ENCODE measurements around the gene PDIA4. TPM values are rescaled to one million over a fixed set of nuclear protein-coding genes. Genes with fewer than 3 reads are reported as not detected.

The PDIA4 gene
- total RNA-seq, 1 donor from 2014 or later: 266 TPM

DNA sequence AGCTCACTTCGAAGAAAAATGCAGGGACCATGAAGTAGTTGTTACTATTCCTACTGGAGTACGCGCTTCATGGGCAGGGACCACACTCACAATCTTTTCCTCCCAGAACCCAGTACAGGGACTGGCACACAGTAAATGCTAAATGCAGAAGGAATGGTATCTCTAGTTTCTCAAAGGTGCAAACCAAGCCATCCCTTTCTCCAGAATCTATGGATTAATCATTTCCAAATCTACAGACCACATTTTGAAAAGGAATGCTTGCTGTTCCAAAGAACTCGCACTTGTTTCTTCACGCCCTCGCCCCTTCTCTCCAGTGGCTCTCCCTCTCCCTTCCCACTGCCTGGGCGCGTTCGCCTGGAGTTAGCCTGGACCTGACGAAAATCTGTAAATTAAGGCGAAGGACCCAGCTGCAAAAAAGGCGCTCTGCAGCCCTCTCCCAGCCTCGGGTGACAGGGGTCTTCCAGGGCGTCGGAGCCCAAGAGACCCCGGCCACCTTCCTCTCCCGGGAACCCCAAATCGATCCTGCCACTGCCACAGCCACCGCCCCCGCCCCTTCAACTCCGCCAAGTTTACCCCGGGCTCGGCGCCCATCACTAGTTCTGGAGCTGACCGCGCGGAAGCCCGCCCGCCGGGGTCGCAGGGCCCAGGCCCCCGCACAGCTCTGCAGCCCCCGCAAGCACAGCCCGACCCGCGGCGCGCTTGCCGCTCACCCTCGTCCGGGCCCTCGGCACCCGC lies 527 bp downstream of the PDIA4 start:
- Histone ChIP-seq H2AFZ (ENCODE audit: low read depth, low read length) (peak overlapping the region; percentile 75), H3K9ac (ENCODE audit: low read length) (peak overlapping the region; percentile 91), H3K79me2 (ENCODE audit: insufficient read depth, low read length) (peaks cover 53% of the 10 kb centered on the region), H3K4me2 (ENCODE audit: low read length) (peak overlapping the region; percentile 92), H3K4me3 (ENCODE audit: insufficient read depth, low read depth, low read length) (peak overlapping the region; percentile 85), H3K36me3 (ENCODE audit: insufficient read depth, low read length) (peaks cover 3% of the 10 kb centered on the region), H3K27ac (ENCODE audit: low read depth, low read length) (peak overlapping the region; percentile 80), H3K9me3 (ENCODE audit: insufficient read depth, low read depth, low read length) (no peaks in the 10 kb centered on the region), H3K4me1 (ENCODE audit: insufficient read depth, low read length) (peaks cover 16% of the 10 kb centered on the region), H4K20me1 (ENCODE audit: insufficient read depth, low read length) (peaks cover 45% of the 10 kb centered on the region), H3K27me3 (ENCODE audit: insufficient read depth, low read length) (no peaks in the 10 kb centered on the region)
- no peak for TF ChIP-seq EZH2 (IDR thresholded peaks at IDR 0.05; ENCODE audit: insufficient read depth, low read length)
- no peak for TF ChIP-seq CTCF (IDR thresholded peaks at IDR 0.05; ENCODE audit: insufficient read depth, low read depth, low read length)
- peak; percentile 36 for DNase-seq (ENCODE audit: low read depth)
- Mint-ChIP-seq H3K36me3 (ENCODE audit: low read depth, unreplicated experiment) (peaks cover 3% of the 10 kb centered on the region), H3K27me3 (ENCODE audit: low read depth, unreplicated experiment) (peaks cover 3% of the 10 kb centered on the region), H3K27ac (ENCODE audit: unreplicated experiment) (peak overlapping the region; percentile 85), H3K9me3 (ENCODE audit: unreplicated experiment) (no peaks in the 10 kb centered on the region), H3K4me3 (ENCODE audit: unreplicated experiment) (peak overlapping the region; percentile 97), H3K4me1 (ENCODE audit: low read depth, unreplicated experiment) (peaks cover 33% of the 10 kb centered on the region)
- no peak for FAIRE-seq

GRCh38 chr7:149027055-149027454 lies 1.2 kb downstream of the PDIA4 start:
- H3K79me2 ChIP-seq (ENCODE audit: insufficient read depth, low read length): peaks cover 61% of the 10 kb centered on the region
- TF ChIP-seq EZH2 (IDR thresholded peaks at IDR 0.05; ENCODE audit: insufficient read depth, low read length): no peak
- no peak for TF ChIP-seq CTCF (IDR thresholded peaks at IDR 0.05; ENCODE audit: insufficient read depth, low read depth, low read length)
- H3K36me3 ChIP-seq (ENCODE audit: insufficient read depth, low read length): peaks cover 3% of the 10 kb centered on the region
- H3K4me2 ChIP-seq (ENCODE audit: low read length): peak overlapping the region; percentile 92
- peak overlapping the region; percentile 80 for H3K27ac ChIP-seq (ENCODE audit: low read depth, low read length)
- peak overlapping the region; percentile 91 for H3K9ac ChIP-seq (ENCODE audit: low read length)
- no peaks in the 10 kb centered on the region for H3K27me3 ChIP-seq (ENCODE audit: insufficient read depth, low read length)
- H3K4me1 ChIP-seq (ENCODE audit: insufficient read depth, low read length): peaks cover 16% of the 10 kb centered on the region
- H3K9me3 ChIP-seq (ENCODE audit: insufficient read depth, low read depth, low read length): no peaks in the 10 kb centered on the region
- H3K36me3 Mint-ChIP-seq (ENCODE audit: low read depth, unreplicated experiment): peaks cover 5% of the 10 kb centered on the region
- no peaks in the 10 kb centered on the region for H3K9me3 Mint-ChIP-seq (ENCODE audit: unreplicated experiment)
- peak overlapping the region; percentile 58 for H3K27ac Mint-ChIP-seq (ENCODE audit: unreplicated experiment)
- DNase-seq (ENCODE audit: low read depth) (no peak), FAIRE-seq (no peak)
- peak overlapping the region; percentile 85 for H3K4me3 ChIP-seq (ENCODE audit: insufficient read depth, low read depth, low read length)
- H4K20me1 ChIP-seq (ENCODE audit: insufficient read depth, low read length): peaks cover 52% of the 10 kb centered on the region
- no peak overlapping the region for H2AFZ ChIP-seq (ENCODE audit: low read depth, low read length)
- peak overlapping the region; percentile 97 for H3K4me3 Mint-ChIP-seq (ENCODE audit: unreplicated experiment)
- peaks cover 3% of the 10 kb centered on the region for H3K27me3 Mint-ChIP-seq (ENCODE audit: low read depth, unreplicated experiment)
- peaks cover 36% of the 10 kb centered on the region for H3K4me1 Mint-ChIP-seq (ENCODE audit: low read depth, unreplicated experiment)

DNA sequence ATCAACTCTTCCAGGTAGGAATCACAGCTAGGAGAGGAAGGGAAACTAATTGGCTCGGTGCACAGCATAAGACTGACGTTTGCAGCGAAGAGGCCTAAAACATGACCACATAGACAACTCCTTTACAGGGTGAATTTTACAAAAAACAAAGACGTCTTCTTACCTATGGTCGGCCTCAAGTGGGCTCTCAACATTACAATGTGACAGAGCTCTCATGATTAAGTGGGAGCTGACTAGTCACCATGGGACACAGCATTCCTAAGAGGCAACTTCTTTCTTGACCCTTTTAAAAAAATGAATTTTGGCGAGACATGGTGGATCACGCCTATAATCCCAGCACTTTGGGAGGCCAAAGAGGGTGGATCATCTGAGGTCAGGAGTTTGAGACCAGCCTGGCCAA lies 4.6 kb downstream of the PDIA4 start:
- H3K27me3 Mint-ChIP-seq (ENCODE audit: low read depth, unreplicated experiment): no peaks in the 10 kb centered on the region
- no peak overlapping the region for H2AFZ ChIP-seq (ENCODE audit: low read depth, low read length)
- FAIRE-seq: no peak
- peak; percentile 26 for DNase-seq (ENCODE audit: low read depth)
- H3K36me3 ChIP-seq (ENCODE audit: insufficient read depth, low read length): peaks cover 16% of the 10 kb centered on the region
- H3K36me3 Mint-ChIP-seq (ENCODE audit: low read depth, unreplicated experiment): peaks cover 12% of the 10 kb centered on the region
- H3K9ac ChIP-seq (ENCODE audit: low read length): no peak overlapping the region
- no peaks in the 10 kb centered on the region for H3K9me3 ChIP-seq (ENCODE audit: insufficient read depth, low read depth, low read length)
- H4K20me1 ChIP-seq (ENCODE audit: insufficient read depth, low read length): peaks cover 82% of the 10 kb centered on the region
- no peak for TF ChIP-seq CTCF (IDR thresholded peaks at IDR 0.05; ENCODE audit: insufficient read depth, low read depth, low read length)
- TF ChIP-seq EZH2 (IDR thresholded peaks at IDR 0.05; ENCODE audit: insufficient read depth, low read length): no peak
- H3K27ac Mint-ChIP-seq (ENCODE audit: unreplicated experiment): peak overlapping the region; percentile 66
- no peaks in the 10 kb centered on the region for H3K9me3 Mint-ChIP-seq (ENCODE audit: unreplicated experiment)
- H3K4me3 ChIP-seq (ENCODE audit: insufficient read depth, low read depth, low read length): no peak overlapping the region
- H3K79me2 ChIP-seq (ENCODE audit: insufficient read depth, low read length): peaks cover 86% of the 10 kb centered on the region
- no peak overlapping the region for H3K4me2 ChIP-seq (ENCODE audit: low read length)
- H3K4me3 Mint-ChIP-seq (ENCODE audit: unreplicated experiment): no peak overlapping the region
- H3K4me1 ChIP-seq (ENCODE audit: insufficient read depth, low read length): peaks cover 13% of the 10 kb centered on the region
- no peaks in the 10 kb centered on the region for H3K27me3 ChIP-seq (ENCODE audit: insufficient read depth, low read length)
- H3K4me1 Mint-ChIP-seq (ENCODE audit: low read depth, unreplicated experiment): peaks cover 32% of the 10 kb centered on the region
- no peak overlapping the region for H3K27ac ChIP-seq (ENCODE audit: low read depth, low read length)
